Left kidney (tissue), 2 donors: Measurements from ENCODE around the gene NACAD. TPM values are rescaled to one million over a fixed set of nuclear protein-coding genes. Genes with fewer than 3 reads are reported as not detected.
A peak's percentile ranks its signal among the peaks of the same experiment; 100 is the strongest.

Experiments
- DNase-seq: peaks from one replicate; pipeline ENCODE4 v3.0.0-alpha.2; 2013
- polyA plus RNA-seq: library from polyadenylated mRNA; unstranded; fragments of 120-200 nt; gene quantifications from one replicate; pipeline ENCODE4 v1.2.1, GENCODE V29; 2013; ENCODE audit not compliant: insufficient read length

NACAD gene
- polyA plus RNA-seq, 1 donor: 8.6 TPM

GRCh38 chr7:45092100-45092930 is 3.5 kb upstream of the NACAD start:
- no peak for DNase-seq

- DNase-seq: peak; percentile 57
Measured at GRCh38 chr7:45089341-45089891, 647 bp upstream of the NACAD start.

- DNase-seq: no peak
Measured at GRCh38 chr7:45088146-45088701, 545 bp downstream of the NACAD start.

- no peak for DNase-seq
Measured at GRCh38 chr7:45087301-45088145, 1.2 kb downstream of the NACAD start.

- DNase-seq: no peak
Measured at GRCh38 chr7:45086331-45087065, 2.3 kb downstream of the NACAD start.

GRCh38 chr7:45085619-45086200 is 3.1 kb downstream of the NACAD start:
- DNase-seq: no peak

GRCh38 chr7:45084901-45085618 is 3.7 kb downstream of the NACAD start:
- DNase-seq: peak; percentile 12

DNA sequence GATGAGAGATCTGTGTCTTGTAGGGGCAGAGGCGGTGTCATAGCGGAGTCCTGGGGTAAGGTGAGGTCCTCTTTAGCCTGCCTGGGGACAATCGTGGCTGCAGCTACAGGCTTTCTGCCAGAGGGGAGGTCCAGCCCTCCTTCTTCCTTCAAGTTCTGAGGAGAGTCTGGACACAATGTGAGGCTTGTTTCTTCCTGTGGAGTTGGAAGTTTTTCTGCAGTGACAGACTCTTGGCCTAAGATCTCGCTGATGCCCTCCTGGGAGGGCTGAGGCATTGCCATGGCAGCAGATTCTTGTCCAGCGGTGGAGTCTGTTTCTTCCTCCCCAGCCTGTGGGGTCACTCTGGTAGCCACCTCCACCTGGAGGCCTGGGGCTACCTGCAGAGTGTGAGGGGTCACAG is 4.4 kb downstream of the NACAD start:
- no peak for DNase-seq

DNA sequence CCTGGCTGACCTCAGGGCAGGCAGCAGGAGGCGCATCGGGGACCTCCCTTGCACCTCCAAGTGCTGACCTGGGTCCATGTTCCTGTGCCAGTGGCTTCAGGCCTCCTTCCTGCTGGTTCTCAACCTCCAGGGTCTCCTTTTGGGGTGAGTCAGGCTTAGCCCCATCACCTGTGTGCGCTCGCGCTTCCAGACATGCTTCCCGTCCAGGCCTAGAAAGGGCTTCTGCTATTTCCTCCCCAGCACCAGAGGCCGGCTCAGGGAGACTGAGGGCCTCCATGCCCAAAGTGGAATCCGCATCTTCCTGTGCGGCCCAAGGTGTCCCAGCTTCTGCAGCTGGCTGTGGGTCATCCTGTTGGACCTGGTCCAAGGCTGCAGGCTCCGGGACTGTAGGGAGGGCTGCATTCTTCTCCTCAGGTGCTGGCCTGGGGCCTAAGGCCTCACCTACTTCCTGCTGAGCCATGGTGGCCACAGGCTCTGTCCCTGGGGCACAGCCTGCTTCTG is 5.9 kb downstream of the NACAD start:
- DNase-seq: no peak

GRCh38 chr7:45082031-45082830 is 6.5 kb downstream of the NACAD start:
- DNase-seq: no peak

DNA sequence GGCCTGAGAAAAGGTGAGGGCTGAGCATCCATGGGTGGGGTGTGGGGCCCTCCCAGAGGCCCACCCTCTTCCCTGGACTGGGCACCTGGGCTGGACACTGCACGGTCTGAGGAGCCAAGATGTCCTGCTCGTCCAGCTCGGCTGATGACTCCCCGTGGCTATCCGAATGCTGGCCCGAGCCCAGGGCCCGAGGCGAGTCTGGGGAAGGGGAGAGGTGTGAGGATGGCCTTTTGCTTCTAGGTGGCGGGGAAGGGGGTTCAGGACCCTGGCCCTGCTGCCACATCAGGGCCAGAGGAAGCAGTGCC is 7.1 kb downstream of the NACAD start:
- no peak for DNase-seq

GRCh38 chr7:45080958-45081669 is 7.7 kb downstream of the NACAD start:
- no peak for DNase-seq

DNA sequence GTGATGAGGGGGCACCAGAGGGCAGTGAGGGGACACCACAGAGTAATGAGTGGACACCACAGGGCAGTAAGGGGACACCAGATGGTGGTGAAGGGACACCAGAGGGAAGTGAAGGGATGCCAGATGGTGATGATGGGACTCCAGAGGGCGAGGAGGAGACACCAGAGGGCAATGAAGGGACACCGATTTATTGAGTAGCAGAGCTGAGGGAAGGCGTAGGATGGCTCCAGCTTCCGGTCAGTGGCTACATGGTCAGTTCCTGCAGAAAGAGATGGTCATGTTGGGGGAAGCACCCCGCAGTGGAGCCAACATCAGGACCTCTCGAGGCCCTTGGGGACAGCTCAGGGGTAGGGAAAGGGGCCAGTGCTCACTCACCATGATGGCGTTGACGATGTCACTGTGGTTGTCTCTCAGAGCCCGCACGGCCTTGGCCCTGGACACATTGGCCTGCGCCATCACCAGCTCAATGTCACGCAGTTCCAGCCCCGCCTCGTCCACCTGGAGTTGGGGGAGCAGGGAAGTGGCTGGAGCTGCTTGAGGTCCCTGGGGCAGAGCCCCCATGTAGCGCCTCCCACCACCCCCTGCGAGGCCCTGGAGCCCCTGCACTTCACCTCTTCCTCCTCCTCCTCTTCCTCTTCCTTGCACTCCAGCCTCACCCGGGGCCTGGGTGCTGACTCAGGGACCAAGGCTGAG is 8.4 kb downstream of the NACAD start:
- DNase-seq: no peak

GRCh38 chr7:45078125-45078681 is 10.6 kb downstream of the NACAD start:
- no peak for DNase-seq

DNA sequence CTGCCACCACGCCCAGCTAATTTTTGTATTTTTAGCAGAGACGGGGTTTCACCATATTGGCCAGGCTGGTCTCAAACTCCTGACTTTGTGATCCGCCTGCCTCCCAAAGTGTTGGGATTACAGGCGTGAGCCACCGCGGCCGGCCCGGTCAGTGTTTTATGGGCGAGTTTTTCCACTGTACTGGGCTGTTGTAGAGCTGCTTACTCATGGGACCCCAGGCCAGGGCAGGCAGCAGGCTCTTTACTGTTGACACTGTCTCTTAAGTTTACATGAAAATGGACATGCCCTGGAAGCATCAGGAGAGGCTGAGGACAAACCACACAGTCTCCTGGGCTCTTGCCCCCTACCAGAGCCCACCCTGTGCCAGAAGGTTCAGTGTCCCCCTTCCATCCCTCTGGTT is 11.2 kb downstream of the NACAD start:
- DNase-seq: no peak

DNA sequence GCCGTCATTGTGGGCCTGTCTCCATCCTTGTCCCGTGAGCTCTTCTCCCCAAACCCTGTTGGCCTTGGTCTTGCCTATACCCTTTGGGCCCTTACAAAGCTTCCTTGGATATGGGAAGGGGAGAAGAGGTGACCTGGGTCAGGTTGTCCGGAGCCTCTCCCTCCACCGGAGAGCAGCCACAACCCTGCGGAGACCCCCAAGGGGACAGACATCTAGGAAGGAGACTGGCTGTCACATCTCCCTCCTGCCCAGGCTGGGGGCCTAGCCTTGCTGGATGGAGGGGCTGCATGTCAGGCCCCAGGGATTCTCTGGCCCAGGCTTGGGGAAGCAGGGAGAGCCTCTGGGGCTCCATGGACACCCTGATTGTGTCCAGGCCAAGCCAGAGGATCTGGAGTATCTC is 11.8 kb downstream of the NACAD start:
- DNase-seq: no peak

- DNase-seq: no peak
Measured at GRCh38 chr7:45075871-45076796, 12.6 kb downstream of the NACAD start.
